Activated T-helper 1 cell treated with anti-CD3 and anti-CD28 coated beads, Interleukin-12 subunit alpha, Interleukin-12 subunit beta, Interleukin-2, Interleukin-4 antibody, amounts not matched to agents 30 ng/mL and 10 ng/mL and 1 ng/mL, durations not matched to agents 14 hours and 24 hours and 36 hours (primary cell): ENCODE measurements around the gene CPLANE1. TPM values are rescaled to one million over a fixed set of nuclear protein-coding genes. Genes with fewer than 3 reads are reported as not detected.

ENCODE experiments used
- DNase-seq: peaks from one replicate; pipeline ENCODE4 v3.0.0; 2021; ENCODE audit warnings: low spot score
- H3K27ac Mint-ChIP-seq: one replicate; pipeline ENCODE4 v1.8.0; 2021; ENCODE audit warnings: mild to moderate bottlenecking, mixed read lengths
- H3K27me3 Mint-ChIP-seq: one replicate; pipeline ENCODE4 v1.8.0; 2022; ENCODE audit warnings: mild to moderate bottlenecking, moderate library complexity, mixed read lengths; ENCODE audit not compliant: insufficient read depth
- H3K36me3 Mint-ChIP-seq: one replicate; pipeline ENCODE4 v1.8.0; 2021; ENCODE audit warnings: low read depth, mixed read lengths
- H3K4me1 Mint-ChIP-seq: one replicate; pipeline ENCODE4 v1.8.0; 2021; ENCODE audit warnings: low read depth, mixed read lengths
- H3K4me3 Mint-ChIP-seq: one replicate; pipeline ENCODE4 v1.8.0; 2021; ENCODE audit warnings: mild to moderate bottlenecking, moderate library complexity, mixed read lengths
- H3K9me3 Mint-ChIP-seq: one replicate; pipeline ENCODE4 v1.8.0; 2021; ENCODE audit warnings: mixed read lengths
- intact Hi-C: fragments of 100-400 bp; cut with micrococcal nuclease; formaldehyde crosslinking; loops from one replicate; pipeline ENCODE4 v1.15.1; 2024
- total RNA-seq: library from RNA; stranded (reverse); gene quantifications from 2 replicates; pipeline ENCODE4 v1.2.3, GENCODE V29; 2022

The CPLANE1 gene
- total RNA-seq, 1 donor from 2014 or later, result 7.7 TPM

- Mint-ChIP-seq H3K27me3 (no peaks in the 10 kb centered on the region), H3K4me1 (no peaks in the 10 kb centered on the region), H3K36me3 (no peaks in the 10 kb centered on the region), H3K27ac (no peak overlapping the region), H3K9me3 (no peaks in the 10 kb centered on the region), H3K4me3 (no peak overlapping the region)
- DNase-seq, result no peak
- intact Hi-C loops, result no loop called here
Observed at GRCh38 chr5:37071901-37072581, 177.1 kb downstream of the CPLANE1 start.

- H3K4me1 Mint-ChIP-seq, result no peaks in the 10 kb centered on the region
- intact Hi-C loops, result no loop called here
- no peak overlapping the region for H3K4me3 Mint-ChIP-seq
- DNase-seq, result no peak
- H3K27ac Mint-ChIP-seq, result no peak overlapping the region
- H3K36me3 Mint-ChIP-seq, result no peaks in the 10 kb centered on the region
- no peaks in the 10 kb centered on the region for H3K9me3 Mint-ChIP-seq
- no peaks in the 10 kb centered on the region for H3K27me3 Mint-ChIP-seq
Observed at GRCh38 chr5:37071487-37071886, 177.7 kb downstream of the CPLANE1 start.

GRCh38 chr5:37064442-37064841 lies 184.7 kb downstream of the CPLANE1 start:
- Mint-ChIP-seq H3K27me3 (no peaks in the 10 kb centered on the region), H3K4me1 (no peaks in the 10 kb centered on the region), H3K4me3 (no peak overlapping the region), H3K9me3 (no peaks in the 10 kb centered on the region), H3K36me3 (peaks cover 12% of the 10 kb centered on the region), H3K27ac (no peak overlapping the region)
- intact Hi-C loops, result no loop called here
- no peak for DNase-seq

- intact Hi-C loops, result no loop called here
- H3K27me3 Mint-ChIP-seq, result no peaks in the 10 kb centered on the region
Observed at GRCh38 chr5:37063739-37064138, 185.4 kb downstream of the CPLANE1 start.

GRCh38 chr5:37060030-37060429 lies 189.1 kb downstream of the CPLANE1 start:
- H3K9me3 Mint-ChIP-seq, result no peaks in the 10 kb centered on the region
- H3K4me3 Mint-ChIP-seq, result no peak overlapping the region
- no peak overlapping the region for H3K27ac Mint-ChIP-seq
- DNase-seq, result no peak
- peaks cover 21% of the 10 kb centered on the region for H3K4me1 Mint-ChIP-seq
- intact Hi-C loops, result no loop called here
- H3K27me3 Mint-ChIP-seq, result no peaks in the 10 kb centered on the region
- peaks cover 28% of the 10 kb centered on the region for H3K36me3 Mint-ChIP-seq

More at GRCh38 chr5:37063739-37064138, 185.4 kb downstream of the CPLANE1 start:
- Mint-ChIP-seq H3K9me3 (no peaks in the 10 kb centered on the region), H3K36me3 (peaks cover 14% of the 10 kb centered on the region), H3K27ac (no peak overlapping the region), H3K4me3 (no peak overlapping the region), H3K4me1 (no peaks in the 10 kb centered on the region)
- no peak for DNase-seq

- Mint-ChIP-seq H3K27me3 (no peaks in the 10 kb centered on the region), H3K4me3 (no peak overlapping the region), H3K36me3 (peaks cover 29% of the 10 kb centered on the region), H3K9me3 (no peaks in the 10 kb centered on the region), H3K27ac (peak overlapping the region; percentile 43), H3K4me1 (peaks cover 21% of the 10 kb centered on the region)
- intact Hi-C loops, result loop anchor here (2.0 kb wide), 1 partner anchor 56 kb away; no protein-coding TSS in a partner anchor
- DNase-seq, result no peak
Observed at GRCh38 chr5:37056762-37057161, 192.4 kb downstream of the CPLANE1 start.

Other genes starting within 250 kb of the CPLANE1 start
- gene NUP155, start 121.7 kb upstream of the CPLANE1 start, total RNA-seq, result 72.5 and 82.1 TPM in 2 replicates
- 42.0 and 46.3 TPM in 2 replicates for gene WDR70, start 129.9 kb upstream of the CPLANE1 start, total RNA-seq